BLaER1 treated with 17β-estradiol and CSF1 and Interleukin-3, amounts not matched to agents 10 nM and 100 nM (cell line): ENCODE measurements around the gene TM9SF2.

Experiments used
- H3K27ac ChIP-seq, 11 experiments: shearing (Covaris generic); formaldehyde crosslinking; 2 replicates each; pipeline ENCODE4 v1.8.1; 2022
- H3K27me3 ChIP-seq, 11 experiments: shearing (Covaris generic); formaldehyde crosslinking; 2 replicates each; pipeline ENCODE4 v1.8.1; 2022
- H3K36me3 ChIP-seq, 11 experiments: shearing (Covaris generic); formaldehyde crosslinking; 2 replicates each; pipeline ENCODE4 v1.8.1; 2022
- H3K4me1 ChIP-seq, 10 experiments: shearing (Covaris generic); formaldehyde crosslinking; 2 replicates each; pipeline ENCODE4 v1.8.1; 2022
- H3K4me2 ChIP-seq, 11 experiments: shearing (Covaris generic); formaldehyde crosslinking; 2 replicates each; pipeline ENCODE4 v1.8.1; 2022
- H3K4me3 ChIP-seq, 10 experiments: shearing (Covaris generic); formaldehyde crosslinking; 2 replicates each; pipeline ENCODE4 v1.8.1; 2022
- H3K9ac ChIP-seq, 11 experiments: shearing (Covaris generic); formaldehyde crosslinking; 2 replicates each; pipeline ENCODE4 v1.8.1; 2022
- H3K9me3 ChIP-seq, 11 experiments: shearing (Covaris generic); formaldehyde crosslinking; replicated peaks in 1 of 11; 2 replicates each; pipeline ENCODE4 v1.8.1; 2022
- H4K20me1 ChIP-seq, 11 experiments: shearing (Covaris generic); formaldehyde crosslinking; 2 replicates each; pipeline ENCODE4 v1.8.1; 2022
- Cebpa-rat ChIP-seq, 11 experiments: shearing (Covaris generic); IDR thresholded peaks; 2 replicates each; pipeline ENCODE4 v1.8.1; 2022

TM9SF2 gene

GRCh38 chr13:99536023-99536422 lies 34.8 kb downstream of the TM9SF2 start:
- Histone ChIP-seq H3K4me3 (no peak overlapping the region), H3K4me1 (no peaks in the 10 kb centered on the region), H3K9ac (no peak overlapping the region), H3K9me3 (no peaks in the 10 kb centered on the region), H3K4me2 (no peak overlapping the region), H3K27me3 (no peaks in the 10 kb centered on the region), H4K20me1 (peaks cover 10 to 78% (median 25%) of the 10 kb centered on the region in 11 experiments; a peak in 16 of 22 replicates), H3K36me3 (peaks cover 61 to 98% (median 83%) of the 10 kb centered on the region in 11 experiments), H3K27ac (no peak overlapping the region)
- TF ChIP-seq Cebpa-rat (IDR thresholded peaks at IDR 0.05), result no peak

DNA sequence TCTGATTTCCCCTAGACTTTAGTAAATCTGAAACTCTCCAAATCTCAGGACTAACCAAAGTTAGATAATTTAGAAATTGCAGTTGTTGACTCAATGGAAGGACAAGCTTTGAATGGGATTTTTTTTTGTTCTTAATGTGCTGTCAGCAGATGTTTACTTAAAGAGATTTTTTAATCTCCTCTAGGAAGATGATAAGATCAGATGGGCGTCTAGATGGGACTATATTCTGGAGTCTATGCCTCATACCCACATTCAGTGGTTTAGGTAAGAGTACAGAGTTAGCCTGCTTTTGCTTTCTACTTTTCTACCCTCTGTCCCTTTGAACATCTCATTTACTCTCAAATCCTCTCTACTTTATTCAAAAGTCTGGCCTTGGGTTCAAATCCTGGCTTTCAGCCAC lies 39.3 kb downstream of the TM9SF2 start:
- Histone ChIP-seq H3K9ac (no peak overlapping the region; a peak in 1 of 22 replicates), H4K20me1 (peaks cover 0 to 52% (median 5%) of the 10 kb centered on the region in 11 experiments; a peak in 10 of 22 replicates), H3K9me3 (no peaks in the 10 kb centered on the region), H3K36me3 (peaks cover 83 to 99% (median 91%) of the 10 kb centered on the region in 11 experiments), H3K4me2 (no peak overlapping the region), H3K4me1 (peaks cover 0 to 28% (median 3%) of the 10 kb centered on the region in 10 experiments; a peak in 11 of 20 replicates), H3K27ac (no peak overlapping the region), H3K27me3 (no peaks in the 10 kb centered on the region), H3K4me3 (no peak overlapping the region)
- TF ChIP-seq Cebpa-rat (IDR thresholded peaks at IDR 0.05), result no peak

- peak overlapping the region in 2 of 11 experiments; percentile 9 to 18; a peak in 3 of 22 replicates for H3K27ac ChIP-seq
- H4K20me1 ChIP-seq, result peaks cover 0 to 39% (median 4%) of the 10 kb centered on the region in 11 experiments; a peak in 7 of 22 replicates
- H3K4me2 ChIP-seq, result peak overlapping the region in 4 of 11 experiments; percentile 3 to 64 (median 44); a peak in 5 of 22 replicates
- H3K4me1 ChIP-seq, result peaks cover 0 to 33% (median 3%) of the 10 kb centered on the region in 10 experiments; a peak in 11 of 20 replicates
- H3K4me3 ChIP-seq, result no peak overlapping the region
- no peak for TF ChIP-seq Cebpa-rat (IDR thresholded peaks at IDR 0.05)
- H3K27me3 ChIP-seq, result no peaks in the 10 kb centered on the region
- 0 out of 22 replicates have a peak overlapping the region, but pooled peaks of 1 of the 11 experiments have one; percentile 17 for H3K9ac ChIP-seq
- H3K9me3 ChIP-seq, result no peaks in the 10 kb centered on the region
- peaks cover 85 to 100% (median 97%) of the 10 kb centered on the region in 11 experiments for H3K36me3 ChIP-seq
Observed at GRCh38 chr13:99542788-99543406, 41.6 kb downstream of the TM9SF2 start.

DNA sequence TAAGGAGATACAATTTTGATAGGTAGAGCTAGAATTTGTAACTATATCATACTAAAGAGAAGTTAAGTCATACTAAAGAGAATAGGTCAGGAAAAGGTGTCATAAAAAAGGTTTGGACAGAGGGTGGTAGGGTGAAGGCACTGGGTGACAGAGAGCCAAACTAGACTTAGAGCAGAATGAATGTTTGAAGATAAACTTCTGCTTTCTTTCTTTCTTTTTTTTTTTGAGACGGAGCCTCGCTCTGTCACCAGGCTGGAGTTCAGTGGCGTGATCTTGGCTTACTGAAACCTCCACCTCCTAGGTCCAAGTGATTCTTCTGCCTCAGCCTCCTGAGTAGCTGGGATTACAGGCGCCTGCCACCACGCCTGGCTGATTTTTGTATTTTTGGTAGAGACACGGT lies 44.1 kb downstream of the TM9SF2 start:
- H3K9ac ChIP-seq, result no peak overlapping the region
- peaks cover 87 to 100% (median 98%) of the 10 kb centered on the region in 11 experiments for H3K36me3 ChIP-seq
- no peak overlapping the region for H3K4me3 ChIP-seq
- H3K4me2 ChIP-seq, result no peak overlapping the region
- peaks cover 0 to 45% (median 5%) of the 10 kb centered on the region in 11 experiments; a peak in 7 of 22 replicates for H4K20me1 ChIP-seq
- no peak for TF ChIP-seq Cebpa-rat (IDR thresholded peaks at IDR 0.05)
- H3K4me1 ChIP-seq, result peaks cover 0 to 45% (median 3%) of the 10 kb centered on the region in 10 experiments; a peak in 11 of 20 replicates
- no peaks in the 10 kb centered on the region for H3K9me3 ChIP-seq
- H3K27me3 ChIP-seq, result no peaks in the 10 kb centered on the region
- H3K27ac ChIP-seq, result no peak overlapping the region

GRCh38 chr13:99545979-99546378 lies 44.7 kb downstream of the TM9SF2 start:
- Histone ChIP-seq H3K4me1 (peaks cover 0 to 45% (median 3%) of the 10 kb centered on the region in 10 experiments; a peak in 11 of 20 replicates), H3K27me3 (no peaks in the 10 kb centered on the region), H4K20me1 (peaks cover 0 to 40% (median 5%) of the 10 kb centered on the region in 11 experiments; a peak in 7 of 22 replicates), H3K4me2 (no peak overlapping the region), H3K9ac (no peak overlapping the region), H3K9me3 (no peaks in the 10 kb centered on the region), H3K4me3 (no peak overlapping the region), H3K36me3 (peaks cover 87 to 100% (median 98%) of the 10 kb centered on the region in 11 experiments), H3K27ac (no peak overlapping the region)
- TF ChIP-seq Cebpa-rat (IDR thresholded peaks at IDR 0.05), result no peak

- Histone ChIP-seq H3K9ac (no peak overlapping the region), H3K4me3 (no peak overlapping the region), H4K20me1 (peaks cover 0 to 44% (median 5%) of the 10 kb centered on the region in 11 experiments; a peak in 7 of 22 replicates), H3K27me3 (no peaks in the 10 kb centered on the region), H3K4me1 (peaks cover 0 to 45% (median 3%) of the 10 kb centered on the region in 10 experiments; a peak in 11 of 20 replicates), H3K4me2 (no peak overlapping the region), H3K9me3 (no peaks in the 10 kb centered on the region), H3K36me3 (peaks cover 87 to 100% (median 98%) of the 10 kb centered on the region in 11 experiments), H3K27ac (no peak overlapping the region)
- TF ChIP-seq Cebpa-rat (IDR thresholded peaks at IDR 0.05), result no peak
Observed at GRCh38 chr13:99546878-99547277, 45.6 kb downstream of the TM9SF2 start.

DNA sequence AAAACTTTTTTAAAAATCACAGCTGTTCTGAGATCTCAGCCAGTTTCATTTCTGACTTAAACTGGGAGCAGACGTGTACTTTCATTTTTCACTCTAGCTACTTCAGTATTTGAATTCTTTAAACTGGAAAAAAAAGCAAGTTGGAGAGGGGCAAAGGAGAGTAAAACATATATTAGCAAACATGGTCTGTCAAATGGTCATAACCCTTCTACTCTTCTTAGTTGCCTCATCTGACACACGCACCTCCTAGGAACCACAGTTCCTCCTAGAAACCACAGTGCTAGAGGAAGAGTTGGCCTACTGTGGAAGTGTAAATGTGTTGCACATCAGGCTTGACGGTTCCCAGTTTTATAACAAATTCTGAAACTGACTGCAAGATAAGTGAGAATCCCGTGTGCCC lies 47.2 kb downstream of the TM9SF2 start:
- Histone ChIP-seq H3K27me3 (no peaks in the 10 kb centered on the region), H3K27ac (0 out of 22 replicates have a peak overlapping the region, but pooled peaks of 1 of the 11 experiments have one; percentile 18), H3K9me3 (no peaks in the 10 kb centered on the region), H3K36me3 (peaks cover 94 to 100% (median 98%) of the 10 kb centered on the region in 11 experiments), H3K4me2 (peak overlapping the region in 2 of 11 experiments; percentile 38 to 62; a peak in 4 of 22 replicates), H4K20me1 (peaks cover 0 to 30% (median 0%) of the 10 kb centered on the region in 11 experiments; a peak in 6 of 22 replicates), H3K4me1 (peaks cover 0 to 29% (median 0%) of the 10 kb centered on the region in 10 experiments; a peak in 4 of 20 replicates), H3K4me3 (no peak overlapping the region), H3K9ac (0 out of 22 replicates have a peak overlapping the region, but pooled peaks of 1 of the 11 experiments have one; percentile 13)
- no peak for TF ChIP-seq Cebpa-rat (IDR thresholded peaks at IDR 0.05)

- Histone ChIP-seq H3K36me3 (peaks cover 92 to 98% (median 95%) of the 10 kb centered on the region in 11 experiments), H4K20me1 (peaks cover 0 to 36% (median 3%) of the 10 kb centered on the region in 11 experiments; a peak in 3 of 22 replicates), H3K9ac (no peak overlapping the region), H3K4me2 (no peak overlapping the region), H3K4me1 (peaks cover 0 to 12% (median 0%) of the 10 kb centered on the region in 10 experiments; a peak in 4 of 20 replicates), H3K9me3 (no peaks in the 10 kb centered on the region), H3K4me3 (no peak overlapping the region), H3K27ac (no peak overlapping the region), H3K27me3 (no peaks in the 10 kb centered on the region)
- TF ChIP-seq Cebpa-rat (IDR thresholded peaks at IDR 0.05), result no peak
Observed at GRCh38 chr13:99553033-99553432, 51.8 kb downstream of the TM9SF2 start.

DNA sequence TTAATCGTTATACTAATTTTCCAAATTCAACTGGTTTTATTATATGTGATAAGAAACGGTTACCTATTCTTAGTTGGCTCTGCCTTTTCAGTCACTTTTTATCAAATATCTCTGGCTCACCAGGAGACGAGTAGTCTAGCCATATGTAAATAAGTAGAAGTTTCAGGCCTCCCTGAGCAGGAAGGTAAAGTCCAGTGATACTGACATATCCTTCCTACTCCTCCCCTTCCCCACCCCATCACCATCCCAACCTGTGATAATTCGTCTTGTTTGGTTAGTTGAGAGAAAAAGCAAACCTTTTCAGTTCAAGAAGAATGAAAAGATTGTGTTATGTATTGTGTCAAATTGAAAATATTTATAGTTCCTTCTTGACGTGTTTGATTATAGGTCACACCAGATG lies 53.9 kb downstream of the TM9SF2 start:
- Histone ChIP-seq H4K20me1 (peaks cover 0 to 36% (median 0%) of the 10 kb centered on the region in 11 experiments; a peak in 3 of 22 replicates), H3K9me3 (no peaks in the 10 kb centered on the region), H3K4me1 (no peaks in the 10 kb centered on the region), H3K9ac (no peak overlapping the region), H3K27me3 (no peaks in the 10 kb centered on the region), H3K4me3 (no peak overlapping the region), H3K36me3 (peaks cover 94 to 98% (median 95%) of the 10 kb centered on the region in 11 experiments), H3K4me2 (no peak overlapping the region), H3K27ac (no peak overlapping the region)
- TF ChIP-seq Cebpa-rat (IDR thresholded peaks at IDR 0.05), result no peak
